Hematopoietic multipotent progenitor cell treated with erythropoietin and hydrocortisone succinate and interleukin-3 and kit ligand, for 4 days (in vitro differentiated cells): Measurements from ENCODE around the gene DGKE.

Experiments
- DNase-seq: peaks from one replicate; pipeline ENCODE4 v3.0.0-alpha.2; 2015

Gene DGKE

GRCh38 chr17:56893503-56893902, 59.6 kb downstream of the DGKE start:
- DNase-seq, result no peak

GRCh38 chr17:56894859-56895455, 61.0 kb downstream of the DGKE start:
- DNase-seq, result no peak

- no peak for DNase-seq
These were observed 62.4 kb downstream of the DGKE start for GRCh38 chr17:56896217-56896967.

- no peak for DNase-seq
These were observed 63.0 kb downstream of the DGKE start for GRCh38 chr17:56896968-56897359.

GRCh38 chr17:56897646-56898424, 63.9 kb downstream of the DGKE start:
- no peak for DNase-seq

- DNase-seq, result no peak
These were observed 64.9 kb downstream of the DGKE start for GRCh38 chr17:56898874-56899273.

- no peak for DNase-seq
These were observed 65.5 kb downstream of the DGKE start for GRCh38 chr17:56899403-56899802.

- no peak for DNase-seq
These were observed 68.4 kb downstream of the DGKE start for GRCh38 chr17:56902348-56902747.

- no peak for DNase-seq
These were observed 69.6 kb downstream of the DGKE start for GRCh38 chr17:56903560-56903959.

- DNase-seq, result peak; percentile 89
These were observed 74.1 kb downstream of the DGKE start for GRCh38 chr17:56908001-56908542.

- peak; percentile 72 for DNase-seq
These were observed 76.0 kb downstream of the DGKE start for GRCh38 chr17:56909742-56910508.

- no peak for DNase-seq
These were observed 76.7 kb downstream of the DGKE start for GRCh38 chr17:56910509-56911235.

- no peak for DNase-seq
These were observed 78.4 kb downstream of the DGKE start for GRCh38 chr17:56912105-56912999.

- DNase-seq, result no peak
These were observed 79.0 kb downstream of the DGKE start for GRCh38 chr17:56913000-56913311.

- DNase-seq, result no peak
These were observed 79.5 kb downstream of the DGKE start for GRCh38 chr17:56913353-56913866.

GRCh38 chr17:56913867-56914580, 80.1 kb downstream of the DGKE start, which contains the start of gene TRIM25:
TSS of gene TRIM25 (minus strand) at chr17:56914049. CDS start at chr17:56913988, 61 bp downstream.
- DNase-seq, result peak; percentile 97

- peak; percentile 52 for DNase-seq
These were observed 80.8 kb downstream of the DGKE start for GRCh38 chr17:56914581-56915273.

- no peak for DNase-seq
These were observed 83.8 kb downstream of the DGKE start for GRCh38 chr17:56917559-56918296.

- peak; percentile 81 for DNase-seq
These were observed 85.0 kb downstream of the DGKE start for GRCh38 chr17:56918916-56919315.
